ENCODE measurements around the gene GRID1.

DNA sequence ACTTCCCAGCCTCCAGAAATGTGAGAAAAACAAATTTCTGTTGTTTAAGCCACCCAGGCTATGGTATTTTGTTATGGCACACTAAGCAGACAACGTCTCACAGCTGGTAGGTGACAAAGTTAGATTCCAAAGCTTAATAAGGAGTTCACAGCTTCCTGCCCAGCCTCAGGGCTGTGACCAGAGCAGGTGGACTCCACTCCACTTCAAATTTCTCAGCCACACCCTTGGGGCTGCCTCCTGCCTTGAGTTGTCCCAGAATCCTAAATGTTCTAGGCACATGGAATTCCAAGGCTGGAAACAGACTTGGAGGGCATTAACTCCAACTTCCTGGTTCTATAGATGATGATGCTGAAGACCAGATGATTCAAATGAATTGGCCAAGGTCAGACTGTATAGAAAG lies 310.7 kb downstream of the GRID1 start:
- no peak for TF ChIP-seq EP300 (IDR thresholded peaks at IDR 0.05; ENCODE audit: low read length)
- no peak for TF ChIP-seq BCOR (IDR thresholded peaks at IDR 0.05)
- TF ChIP-seq JUND (IDR thresholded peaks at IDR 0.05; ENCODE audit: borderline replicate concordance, low read depth, low read length), result no peak
- no peak for TF ChIP-seq JUND (tag; IDR thresholded peaks at IDR 0.05; ENCODE audit: borderline replicate concordance, low read depth, low read length)
- TF ChIP-seq ZNF76 (CRISPR knock-in tag; IDR thresholded peaks at IDR 0.05; ENCODE audit: borderline replicate concordance), result no peak
- no peak for TF ChIP-seq BRD4 (IDR thresholded peaks at IDR 0.05)
